ENCODE measurements around the gene TRIM7. TPM values are rescaled to one million over a fixed set of nuclear protein-coding genes. Genes with fewer than 3 reads are reported as not detected.

Gene TRIM7
- total and polyA plus RNA-seq, 9 of the 15 experiments (the other 6 are each of a cell fraction or from before 2014, with no cell fraction given): 2.6 to 14.9 (median 8.9) TPM

DNA sequence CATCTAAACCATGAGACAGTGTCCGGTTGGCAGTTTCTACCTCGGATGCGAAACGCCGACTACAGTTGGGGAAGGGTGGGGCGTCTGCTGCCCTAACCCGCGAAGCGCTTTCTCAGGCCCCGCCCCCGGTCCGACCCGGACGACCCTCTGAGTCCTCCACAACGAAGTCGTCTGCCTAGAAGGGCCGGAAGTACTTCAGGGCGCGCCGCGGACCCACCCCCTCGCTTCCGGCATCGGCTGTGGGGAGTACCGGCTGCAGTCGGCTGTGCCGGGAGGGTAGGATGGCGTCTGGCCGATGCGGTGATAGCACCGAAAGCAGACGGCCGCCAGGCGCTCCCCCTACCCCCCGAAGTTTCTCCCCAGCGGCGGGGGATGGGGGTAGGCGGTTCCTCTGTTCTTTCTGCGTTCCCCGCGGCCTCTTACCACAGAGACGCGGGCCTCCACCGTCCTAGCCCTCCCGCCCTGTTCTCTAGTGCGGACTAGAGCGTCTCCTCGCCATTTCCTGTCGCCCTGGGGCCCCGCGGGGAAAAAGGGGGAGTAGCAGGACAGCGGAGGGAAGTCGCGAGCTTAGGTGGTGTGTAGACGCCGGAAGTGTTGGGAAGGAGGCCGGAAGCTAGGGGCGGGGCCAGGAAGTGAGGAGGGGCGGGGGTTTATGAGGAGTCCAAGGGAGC, 18.2 kb upstream of the TRIM7 start, which contains the start of gene TRIM41 (continued):
- TF ChIP-seq ZNF76 (CRISPR knock-in tag; IDR thresholded peaks at IDR 0.05; ENCODE audit: borderline replicate concordance) (peak; percentile 71; the same call in 1 of the 2 replicates), HMGN3 (IDR thresholded peaks at IDR 0.05; ENCODE audit: borderline replicate concordance, extremely low read depth, insufficient read length, low read depth, low read length) (peak; percentile 79), MYC (IDR thresholded peaks at IDR 0.05; ENCODE audit: low read depth, low read length) (peak; percentile 53), MYC (CRISPR knock-in tag; IDR thresholded peaks at IDR 0.05; ENCODE audit: borderline replicate concordance, low read depth) (0 out of 2 replicates have a peak, but pooled peaks have one; percentile 47), ZSCAN32 (CRISPR knock-in tag; IDR thresholded peaks at IDR 0.05) (peak; percentile 55; the same call in 1 of the 2 replicates)

DNA sequence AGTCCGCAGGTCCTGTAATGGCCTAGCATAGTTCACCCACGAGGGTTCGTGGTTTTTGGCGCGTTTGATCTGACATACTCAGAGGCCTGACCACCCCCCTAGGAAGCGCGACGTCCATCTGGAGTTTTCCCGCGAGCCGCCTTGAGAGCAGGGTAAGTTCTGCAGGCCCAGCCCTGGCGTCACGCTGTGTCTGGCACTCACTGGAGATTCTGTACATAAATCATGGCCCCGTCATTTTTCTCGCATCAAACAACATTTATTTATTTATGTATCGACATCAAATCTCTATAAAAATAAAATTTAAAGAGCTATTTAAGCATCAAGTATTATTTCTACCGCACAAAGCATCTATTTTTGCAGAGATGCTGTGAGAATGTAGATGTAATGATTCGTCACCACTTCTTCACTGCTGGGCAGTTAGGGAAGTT, 17.6 kb upstream of the TRIM7 start:
- no TSS peak for BruUV-seq (replicated peaks)
- POLR2A ChIA-PET: interaction anchor here (1.1 to 1.7 kb wide), 5 partner anchors 16 to 61 kb away, joined by 4 to 8 read pairs (median 7); partner anchors contain the start of gene TRIM52
- TF ChIP-seq NR4A1 (CRISPR knock-in tag; IDR thresholded peaks at IDR 0.05): no peak
- no peak for TF ChIP-seq NR4A1 (tag; IDR thresholded peaks at IDR 0.05)
- no peak for TF ChIP-seq ZNF764 (CRISPR knock-in tag; IDR thresholded peaks at IDR 0.05; ENCODE audit: low read depth)
- 0 out of 2 replicates have a peak, but pooled peaks have one; percentile 36 for TF ChIP-seq ZNF41 (CRISPR knock-in tag; conservative IDR thresholded peaks at IDR 0.05)
- TF ChIP-seq, protein P1, sequence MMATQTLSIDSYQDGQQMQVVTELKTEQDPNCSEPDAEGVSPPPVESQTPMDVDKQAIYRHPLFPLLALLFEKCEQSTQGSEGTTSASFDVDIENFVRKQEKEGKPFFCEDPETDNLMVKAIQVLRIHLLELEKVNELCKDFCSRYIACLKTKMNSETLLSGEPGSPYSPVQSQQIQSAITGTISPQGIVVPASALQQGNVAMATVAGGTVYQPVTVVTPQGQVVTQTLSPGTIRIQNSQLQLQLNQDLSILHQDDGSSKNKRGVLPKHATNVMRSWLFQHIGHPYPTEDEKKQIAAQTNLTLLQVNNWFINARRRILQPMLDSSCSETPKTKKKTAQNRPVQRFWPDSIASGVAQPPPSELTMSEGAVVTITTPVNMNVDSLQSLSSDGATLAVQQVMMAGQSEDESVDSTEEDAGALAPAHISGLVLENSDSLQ (IDR thresholded peaks at IDR 0.05): peak; percentile 67
- TF ChIP-seq CHD1 (IDR thresholded peaks at IDR 0.05; ENCODE audit: low read length): peak; percentile 46
- TF ChIP-seq, protein P2, sequence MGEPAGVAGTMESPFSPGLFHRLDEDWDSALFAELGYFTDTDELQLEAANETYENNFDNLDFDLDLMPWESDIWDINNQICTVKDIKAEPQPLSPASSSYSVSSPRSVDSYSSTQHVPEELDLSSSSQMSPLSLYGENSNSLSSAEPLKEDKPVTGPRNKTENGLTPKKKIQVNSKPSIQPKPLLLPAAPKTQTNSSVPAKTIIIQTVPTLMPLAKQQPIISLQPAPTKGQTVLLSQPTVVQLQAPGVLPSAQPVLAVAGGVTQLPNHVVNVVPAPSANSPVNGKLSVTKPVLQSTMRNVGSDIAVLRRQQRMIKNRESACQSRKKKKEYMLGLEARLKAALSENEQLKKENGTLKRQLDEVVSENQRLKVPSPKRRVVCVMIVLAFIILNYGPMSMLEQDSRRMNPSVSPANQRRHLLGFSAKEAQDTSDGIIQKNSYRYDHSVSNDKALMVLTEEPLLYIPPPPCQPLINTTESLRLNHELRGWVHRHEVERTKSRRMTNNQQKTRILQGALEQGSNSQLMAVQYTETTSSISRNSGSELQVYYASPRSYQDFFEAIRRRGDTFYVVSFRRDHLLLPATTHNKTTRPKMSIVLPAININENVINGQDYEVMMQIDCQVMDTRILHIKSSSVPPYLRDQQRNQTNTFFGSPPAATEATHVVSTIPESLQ (CRISPR knock-in tag; IDR thresholded peaks at IDR 0.05): no peak
- TF ChIP-seq HMG20A (CRISPR knock-in tag; conservative IDR thresholded peaks at IDR 0.05): no peak
- TF ChIP-seq SP2 (IDR thresholded peaks at IDR 0.05; ENCODE audit: extremely low read depth, low read depth, low read length, poor library complexity, severe bottlenecking): no peak
- peak; percentile 53; the same call in 1 of the 2 replicates for TF ChIP-seq FOXJ2 (tag; IDR thresholded peaks at IDR 0.05)
- TF ChIP-seq, protein P3, sequence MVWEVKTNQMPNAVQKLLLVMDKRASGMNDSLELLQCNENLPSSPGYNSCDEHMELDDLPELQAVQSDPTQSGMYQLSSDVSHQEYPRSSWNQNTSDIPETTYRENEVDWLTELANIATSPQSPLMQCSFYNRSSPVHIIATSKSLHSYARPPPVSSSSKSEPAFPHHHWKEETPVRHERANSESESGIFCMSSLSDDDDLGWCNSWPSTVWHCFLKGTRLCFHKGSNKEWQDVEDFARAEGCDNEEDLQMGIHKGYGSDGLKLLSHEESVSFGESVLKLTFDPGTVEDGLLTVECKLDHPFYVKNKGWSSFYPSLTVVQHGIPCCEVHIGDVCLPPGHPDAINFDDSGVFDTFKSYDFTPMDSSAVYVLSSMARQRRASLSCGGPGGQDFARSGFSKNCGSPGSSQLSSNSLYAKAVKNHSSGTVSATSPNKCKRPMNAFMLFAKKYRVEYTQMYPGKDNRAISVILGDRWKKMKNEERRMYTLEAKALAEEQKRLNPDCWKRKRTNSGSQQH (CRISPR knock-in tag; IDR thresholded peaks at IDR 0.05): peak; percentile 83; the same call in 1 of the 2 replicates

More for the DNA sequence above, 17.6 kb upstream of the TRIM7 start:
- Histone ChIP-seq H3K27ac (ENCODE audit: extremely low read depth, low read depth, low read length) (peak overlapping the region; percentile 90), H2AFZ (ENCODE audit: low read depth, low read length) (peak overlapping the region; percentile 95), H3K36me3 (ENCODE audit: control insufficient read depth, insufficient read depth, low read length) (peaks cover 24% of the 10 kb centered on the region), H3K9ac (ENCODE audit: insufficient read depth in 1 of 2, low read depth in 2 of 2, low read length in 2 of 2) (peak overlapping the region; percentile 92 to 97), H3K4me2 (ENCODE audit: insufficient read depth, low read length) (peak overlapping the region; percentile 96), H3K9me1 (ENCODE audit: control insufficient read depth, insufficient read depth, low read length) (no peaks in the 10 kb centered on the region), H3K4me1 (replicated peaks in 1 of 2; ENCODE audit: control insufficient read depth in 2 of 2, insufficient read depth in 2 of 2, low read length in 2 of 2) (peaks cover 0 to 43% of the 10 kb centered on the region in 2 experiments; a peak in 4 of 5 replicates), H3K4me3 (peak overlapping the region; percentile 86), H3K27me3 (ENCODE audit: control insufficient read depth in 2 of 2, insufficient read depth in 2 of 2, low read length in 2 of 2) (no peaks in the 10 kb centered on the region), H4K20me1 (replicated peaks; ENCODE audit: control insufficient read depth, insufficient read depth, low read length) (no peaks in the 10 kb centered on the region), H3K9me3 (replicated peaks; ENCODE audit: control insufficient read depth, insufficient read depth, low read depth, low read length) (no peaks in the 10 kb centered on the region), H3K79me2 (ENCODE audit: control insufficient read depth, insufficient read depth, low read length) (peaks cover 29% of the 10 kb centered on the region)
- DNase-seq (ENCODE audit: extremely low read depth in 1 of 4, low spot score in 3 of 4) (no peak), FAIRE-seq (no peak), ATAC-seq (peak; percentile 12)
- WGBS (ENCODE audit: insufficient coverage, low coverage, missing lambda C conversion rate): under 1% methylated on average over 18 of the region's 18 CpGs
- in situ Hi-C loops (cut with MboI): no loop called here
- intact Hi-C loops (cut with micrococcal nuclease): loop anchor here (1.0 to 2.0 kb wide), 4 partner anchors 16 to 35 kb away; no protein-coding TSS in a partner anchor
- CTCF ChIA-PET (ENCODE audit: low intra/inter-chr PET ratio): no interaction called here
